HG02763 (cell line): ENCODE measurements around the gene GRM4.

ENCODE experiments used
- ATAC-seq: cut with Tn5 transposase; IDR thresholded peaks from one replicate; pipeline ENCODE4 v1.9.1; 2021; ENCODE audit warnings: mild to moderate bottlenecking, moderate library complexity; ENCODE audit not compliant: unreplicated experiment

Gene GRM4

GRCh38 chr6:34065466-34066217 is 80.2 kb downstream of the GRM4 start:
- ATAC-seq, result no peak

DNA sequence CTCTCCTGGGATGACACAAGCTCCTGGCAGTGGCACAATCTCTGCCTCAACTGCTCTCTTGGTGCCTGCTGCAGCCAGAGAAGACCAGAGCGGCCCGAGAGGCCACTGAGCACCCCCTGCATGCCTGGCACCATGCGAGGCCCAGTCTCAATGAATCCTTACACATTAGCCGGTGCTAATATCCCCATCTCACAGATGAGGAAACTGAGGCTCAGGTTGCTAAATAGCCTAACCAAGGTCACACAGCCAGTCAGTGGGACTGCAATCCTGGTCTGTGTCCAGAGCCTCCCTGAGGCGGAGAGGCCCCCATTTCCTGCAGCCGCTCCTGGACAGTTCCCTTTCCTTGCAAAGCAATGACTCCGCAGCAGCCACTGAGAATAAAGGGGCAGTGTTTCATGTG is 81.2 kb downstream of the GRM4 start:
- no peak for ATAC-seq

- no peak for ATAC-seq
Observed at GRCh38 chr6:34063651-34064050, 82.2 kb downstream of the GRM4 start.

- ATAC-seq, result no peak
Observed at GRCh38 chr6:34062815-34063214, 83.1 kb downstream of the GRM4 start.

DNA sequence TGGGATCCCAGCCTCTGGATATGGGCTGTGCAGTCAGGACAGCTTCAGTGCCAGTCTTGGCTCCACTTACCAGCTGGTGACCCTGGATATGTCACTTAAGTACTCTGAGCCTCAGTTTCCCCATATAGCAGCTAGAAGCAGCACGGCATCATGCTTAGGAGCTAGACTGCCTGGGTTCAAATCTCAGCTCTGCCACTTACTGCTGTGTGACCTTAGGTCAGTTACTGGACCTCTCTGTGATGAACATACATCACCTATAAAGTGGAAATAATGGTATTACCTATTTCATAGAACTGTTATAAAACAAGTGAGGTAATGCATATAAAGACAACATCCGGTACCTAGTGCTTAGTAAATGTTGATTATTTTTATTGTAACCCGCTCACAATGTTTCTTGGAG is 83.7 kb downstream of the GRM4 start:
- no peak for ATAC-seq

DNA sequence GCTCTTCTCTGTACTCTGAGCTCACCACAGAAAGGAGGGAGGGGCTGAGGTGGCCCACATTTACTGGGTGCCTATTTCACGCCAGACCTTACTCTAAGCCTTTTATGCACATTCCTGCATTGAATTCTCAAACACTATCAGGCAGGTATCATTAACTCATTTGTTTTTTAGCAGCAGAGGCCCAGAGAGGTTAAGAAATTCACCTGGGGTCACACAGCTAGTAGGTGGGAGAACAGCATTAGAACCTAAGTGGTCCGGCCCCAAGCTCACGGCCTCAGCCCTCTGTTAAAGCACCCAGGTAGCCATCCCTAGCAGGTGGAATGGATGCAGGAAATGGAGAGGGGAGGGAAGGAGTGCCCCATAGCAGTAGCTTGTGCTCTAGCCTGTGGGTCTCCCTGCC is 84.5 kb downstream of the GRM4 start:
- ATAC-seq, result no peak

GRCh38 chr6:34059914-34060313 is 86.0 kb downstream of the GRM4 start:
- no peak for ATAC-seq

GRCh38 chr6:34059136-34059731 is 86.7 kb downstream of the GRM4 start:
- ATAC-seq, result no peak

- no peak for ATAC-seq
Observed at GRCh38 chr6:34057790-34058189, 88.1 kb downstream of the GRM4 start.

DNA sequence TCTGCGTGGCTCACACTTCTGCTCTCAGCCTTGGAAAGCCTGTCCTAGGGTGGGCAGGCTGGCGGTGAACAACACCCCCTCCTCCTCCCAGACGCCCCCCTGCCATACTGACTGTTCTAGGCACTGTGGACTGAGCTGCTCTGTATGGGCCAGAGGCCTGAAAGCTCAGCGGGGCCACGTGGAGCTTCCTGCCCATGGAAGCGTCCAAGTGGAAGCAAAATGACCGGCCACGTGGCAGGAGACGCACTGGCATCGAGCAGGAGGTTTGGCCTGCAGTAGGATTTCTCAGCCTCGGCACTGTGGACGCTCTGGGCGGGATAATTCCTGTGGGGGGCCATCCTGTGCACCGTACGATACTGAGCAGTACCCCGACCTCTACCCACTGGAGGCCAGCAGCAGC is 88.7 kb downstream of the GRM4 start:
- ATAC-seq, result no peak

DNA sequence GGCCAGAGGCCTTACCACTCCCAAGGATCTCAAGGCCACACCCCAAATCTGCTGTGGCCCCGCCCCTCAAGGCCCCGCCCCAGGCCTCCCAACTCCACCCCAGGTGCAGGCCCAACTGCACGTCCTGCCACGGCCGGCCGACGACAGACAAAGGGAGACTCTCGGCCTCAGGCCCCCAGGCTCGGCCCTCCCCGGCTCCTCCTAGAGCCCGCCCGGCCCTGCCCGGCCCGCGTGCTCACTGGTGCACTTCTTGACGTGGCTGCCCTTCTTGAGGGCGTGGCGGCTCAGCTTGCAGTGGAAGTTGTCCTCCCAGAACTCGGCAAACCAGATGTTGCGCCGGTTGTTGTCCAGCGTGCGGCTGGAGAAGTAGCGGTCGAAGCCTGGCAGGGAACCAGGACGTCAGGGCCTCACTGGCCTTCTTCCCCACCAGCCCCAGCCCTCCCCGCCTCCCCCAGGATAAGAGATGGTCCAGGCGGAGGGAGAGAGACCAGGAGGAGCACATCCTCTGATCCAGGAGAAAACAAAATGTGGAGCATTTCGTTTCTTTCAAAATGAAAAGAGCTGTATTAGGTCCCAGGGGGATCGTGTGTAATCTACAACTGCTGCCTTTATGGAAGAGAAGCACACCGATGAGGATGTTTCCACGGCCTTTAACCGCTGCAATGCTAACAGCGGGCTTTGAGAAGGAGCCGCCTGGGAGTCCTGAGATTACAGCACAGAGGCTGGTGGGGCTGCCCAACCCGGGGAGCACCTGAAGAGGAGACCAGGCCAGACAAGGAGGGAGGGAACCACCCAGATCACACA is 89.4 kb downstream of the GRM4 start:
- no peak for ATAC-seq

GRCh38 chr6:34055223-34055933 is 90.5 kb downstream of the GRM4 start:
- no peak for ATAC-seq

GRCh38 chr6:34053721-34054120 is 92.2 kb downstream of the GRM4 start:
- ATAC-seq, result no peak

- ATAC-seq, result no peak
Observed at GRCh38 chr6:34052918-34053608, 92.8 kb downstream of the GRM4 start.

DNA sequence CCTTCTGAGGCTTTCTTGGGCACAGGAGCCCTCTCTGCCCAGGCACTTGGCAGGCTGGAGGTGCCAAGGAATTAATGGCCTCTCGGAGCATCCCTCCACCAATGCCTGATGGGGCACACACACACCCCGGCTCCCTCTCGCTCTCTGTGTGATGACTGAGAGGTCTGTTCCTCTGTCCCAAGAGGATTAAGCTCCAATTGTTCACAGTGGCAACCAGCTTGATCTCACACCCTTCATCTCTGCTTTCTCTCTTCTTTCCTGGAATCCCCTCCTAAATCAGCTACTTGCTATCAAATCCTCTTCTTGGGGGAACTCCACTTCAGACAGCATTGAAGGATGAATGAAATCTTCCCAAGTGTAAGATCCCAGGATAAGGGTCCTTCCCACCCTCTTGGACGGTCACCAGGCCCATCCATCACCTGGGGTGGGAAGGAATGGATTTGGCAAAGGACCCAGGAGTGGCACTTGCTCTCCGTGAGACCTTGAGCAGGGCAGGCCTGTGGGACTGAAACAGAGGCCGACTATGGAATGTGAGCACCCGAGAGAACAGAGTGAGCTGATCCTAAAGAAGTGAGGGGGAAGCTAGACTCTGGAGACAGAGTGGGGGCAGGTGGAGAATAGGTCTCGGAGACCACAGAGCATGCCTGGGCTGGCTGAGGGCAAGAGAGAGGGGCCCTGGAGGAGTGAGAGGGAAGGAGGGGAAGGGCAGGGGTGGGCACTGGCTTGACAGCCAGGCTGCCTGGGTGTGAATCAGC is 93.6 kb downstream of the GRM4 start:
- no peak for ATAC-seq

DNA sequence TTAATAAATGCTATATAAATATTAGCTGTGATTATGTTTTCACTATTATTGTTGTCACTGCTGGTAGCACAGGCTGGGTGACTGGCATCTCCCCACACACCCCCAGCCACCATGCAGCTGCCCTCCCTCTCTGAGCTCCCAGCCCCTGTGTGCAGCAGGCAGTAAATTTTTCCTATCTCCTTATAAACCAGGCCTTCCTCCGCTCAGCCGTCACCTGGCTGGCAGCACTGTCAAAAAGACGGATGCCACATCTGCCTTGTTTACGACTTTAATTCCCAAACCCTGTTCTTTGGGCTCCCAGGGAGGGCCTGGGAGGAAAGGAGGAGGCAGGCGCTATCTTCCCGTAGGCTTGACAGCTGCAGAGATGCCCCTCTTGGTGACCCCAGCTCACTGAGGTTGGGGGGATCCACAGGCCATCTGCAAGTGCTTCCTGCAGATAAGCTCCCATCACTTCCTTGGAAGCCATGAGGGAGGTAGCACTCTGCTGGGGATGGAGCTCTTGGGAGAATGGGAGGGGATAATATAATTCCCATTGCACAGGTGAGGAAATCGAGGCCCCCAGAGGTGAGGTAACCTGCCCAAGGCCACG is 94.5 kb downstream of the GRM4 start:
- no peak for ATAC-seq

GRCh38 chr6:34050691-34051090 is 95.2 kb downstream of the GRM4 start:
- no peak for ATAC-seq

DNA sequence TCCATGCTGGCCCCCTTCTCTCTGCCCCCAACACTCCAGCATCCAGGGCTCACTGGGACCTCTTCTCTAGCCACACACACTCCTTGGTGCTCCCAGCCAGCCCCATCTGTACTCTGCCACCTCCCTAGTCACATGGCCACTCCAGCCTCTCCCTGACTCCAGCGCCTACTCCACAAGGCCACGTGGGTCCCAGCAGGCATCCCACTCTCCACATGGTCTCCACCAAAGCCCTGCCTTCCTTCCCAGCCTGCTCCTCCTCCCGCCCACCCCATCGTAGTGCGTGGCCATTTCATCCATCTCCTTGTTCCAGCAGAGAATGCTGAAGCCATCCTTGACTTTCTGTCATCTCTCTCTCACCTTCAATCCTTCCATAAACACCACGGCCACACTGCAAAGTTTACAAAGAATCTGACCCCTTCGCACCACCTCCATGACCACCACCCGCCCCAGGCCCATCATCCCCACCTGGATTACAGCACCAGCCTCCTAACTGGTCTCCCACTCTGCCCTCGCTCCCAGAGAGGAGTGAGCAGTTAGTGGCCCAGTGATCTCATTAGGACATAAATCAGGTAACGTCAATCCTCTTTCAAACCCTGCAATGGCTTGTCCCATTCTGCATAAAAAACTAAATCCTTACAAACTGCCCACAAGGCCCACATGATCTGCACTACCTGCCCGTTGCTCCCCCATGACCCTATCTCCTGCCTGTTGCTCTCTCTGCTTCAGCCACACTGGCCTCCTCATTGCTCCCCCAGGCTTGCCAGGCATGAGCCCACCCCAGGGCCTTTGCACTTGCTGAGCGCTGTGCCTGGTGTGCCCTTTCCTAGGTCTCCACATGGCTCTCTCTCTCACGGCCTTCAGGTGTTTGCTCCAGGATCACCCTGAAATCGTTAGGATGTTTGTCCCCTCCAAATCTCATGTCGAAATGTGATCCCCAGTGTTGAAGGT is 96.2 kb downstream of the GRM4 start:
- ATAC-seq, result no peak
